HG02623 (cell line): ENCODE data around the gene NDUFS5.
"Not testable (repeated sequence)": the region's sequence is repeated elsewhere in the genome, so short reads cannot be mapped to it uniquely, and the experiment has no call there.

Experiments used
- ATAC-seq: cut with Tn5 transposase; IDR thresholded peaks from one replicate; pipeline ENCODE4 v1.9.1; 2021; ENCODE audit warnings: moderate library complexity; ENCODE audit not compliant: unreplicated experiment

The NDUFS5 gene

DNA sequence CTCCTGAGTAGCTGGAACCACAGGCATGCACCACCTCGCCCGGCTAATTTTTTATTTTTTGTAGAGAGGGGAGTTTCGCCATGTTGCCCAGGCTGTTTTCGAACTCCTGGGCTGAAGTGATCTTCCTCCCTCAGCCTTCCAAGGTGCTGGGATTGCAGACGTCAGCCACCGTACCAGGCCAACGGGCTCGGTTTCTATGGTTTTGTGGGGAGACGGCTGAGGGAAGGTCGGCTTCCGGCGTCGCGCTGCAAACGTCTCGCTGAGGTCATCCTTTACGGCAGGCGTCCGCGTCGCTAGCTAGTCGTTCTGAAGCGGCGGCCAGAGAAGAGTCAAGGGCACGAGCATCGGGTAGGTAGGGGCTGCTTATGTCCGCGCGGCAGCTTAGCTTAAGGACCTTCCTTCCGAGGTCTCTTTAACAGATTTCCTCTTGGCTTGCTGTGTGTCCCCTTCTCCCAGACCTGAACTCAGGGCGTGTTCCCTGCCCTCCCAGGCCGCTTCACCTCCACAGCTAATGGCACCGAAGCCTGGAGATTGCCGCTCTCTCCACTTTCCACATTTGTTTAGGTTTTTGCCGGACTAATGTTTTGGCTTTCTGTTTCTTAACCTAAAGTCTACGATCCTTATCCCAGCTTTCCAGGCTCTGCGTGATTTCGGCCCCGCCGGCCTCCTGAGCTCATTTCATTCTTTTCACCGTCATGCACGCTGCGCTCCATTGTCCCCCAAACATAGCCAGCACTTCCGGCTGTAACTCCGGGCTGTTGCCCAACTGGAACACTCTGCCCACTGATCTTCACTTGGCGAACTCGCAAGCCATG is at the start of gene NDUFS5:
TSS of gene NDUFS5 (plus strand) at position 300 of the 815 bp plus-strand sequence. CDS start 2,375 bp downstream, outside the sequence.
- ATAC-seq, result peak; percentile 86

DNA sequence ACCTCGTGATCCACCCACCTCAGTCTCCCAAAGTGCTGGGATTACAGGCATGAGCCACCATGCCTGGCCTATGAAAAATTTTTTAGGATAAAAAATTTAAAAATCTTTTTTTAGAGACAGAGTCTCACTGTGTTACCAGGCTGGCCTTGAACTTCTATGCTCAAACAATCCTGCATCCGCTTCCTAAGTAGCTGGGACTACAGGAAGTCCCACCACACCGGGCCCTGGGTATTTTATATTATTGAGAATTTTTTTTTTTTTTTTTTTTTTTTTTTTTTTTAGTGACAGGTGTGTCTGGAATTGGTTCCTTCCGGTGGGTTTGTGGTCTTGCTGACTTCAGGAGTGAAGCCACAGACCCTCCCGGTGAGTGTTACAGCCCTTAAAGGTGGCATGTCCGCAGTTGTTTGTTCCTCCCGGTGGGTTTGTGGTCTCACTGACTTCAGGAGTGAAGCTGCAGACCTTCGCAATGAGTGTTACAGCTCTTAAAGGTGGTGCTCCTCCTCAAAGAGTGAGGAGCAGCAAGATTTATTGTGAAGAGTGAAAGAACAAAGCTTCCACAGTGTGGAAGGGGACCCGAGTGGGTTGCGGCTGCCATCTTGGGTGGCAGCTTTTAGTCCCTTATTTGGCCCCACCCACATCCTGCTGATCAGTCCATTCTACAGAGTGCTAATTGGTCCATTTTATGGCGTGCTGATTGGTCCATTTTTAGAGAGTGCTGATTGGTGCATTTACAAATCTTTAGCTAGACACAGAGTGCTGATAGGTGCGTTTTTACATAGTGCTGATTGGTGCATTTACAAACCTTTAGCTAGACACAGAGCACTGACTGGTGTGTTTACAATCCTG is 48.5 kb upstream of the NDUFS5 start:
- ATAC-seq, result not testable (repeated sequence)

DNA sequence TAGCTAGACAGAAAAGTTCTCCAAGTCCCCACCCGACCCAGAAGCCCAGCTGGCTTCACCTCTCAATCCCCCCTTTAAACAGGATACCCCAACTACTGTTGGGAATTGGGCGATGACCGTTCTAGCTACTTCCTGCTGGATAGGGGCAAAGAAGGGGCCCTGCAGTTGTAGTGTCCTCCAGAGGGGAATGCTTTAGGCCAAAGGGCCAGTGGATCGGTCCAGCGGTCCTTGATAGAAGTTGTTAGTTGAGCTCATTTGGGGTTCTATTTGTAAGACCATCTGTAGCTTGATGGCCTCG is 48.0 kb upstream of the NDUFS5 start:
- not testable (repeated sequence) for ATAC-seq

DNA sequence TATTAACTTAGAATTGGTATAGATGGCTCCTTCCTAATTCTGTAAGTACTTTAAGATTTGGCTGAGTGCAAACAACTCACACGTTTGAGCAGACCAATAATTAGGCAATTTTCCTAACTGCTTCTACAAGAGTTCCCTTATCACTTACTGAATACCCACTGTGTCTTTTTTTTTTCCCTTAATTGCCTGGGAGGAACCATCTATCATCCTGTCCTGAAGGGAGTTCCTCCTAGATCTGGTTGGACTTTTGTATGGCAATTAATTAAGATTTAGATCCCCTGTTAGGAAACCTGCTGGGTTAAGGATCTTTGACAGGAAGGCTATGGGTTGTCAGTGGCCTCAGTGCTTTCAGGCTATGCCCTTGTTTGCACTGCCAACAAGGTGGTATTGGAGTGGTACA is 46.8 kb upstream of the NDUFS5 start:
- not testable (repeated sequence) for ATAC-seq

DNA sequence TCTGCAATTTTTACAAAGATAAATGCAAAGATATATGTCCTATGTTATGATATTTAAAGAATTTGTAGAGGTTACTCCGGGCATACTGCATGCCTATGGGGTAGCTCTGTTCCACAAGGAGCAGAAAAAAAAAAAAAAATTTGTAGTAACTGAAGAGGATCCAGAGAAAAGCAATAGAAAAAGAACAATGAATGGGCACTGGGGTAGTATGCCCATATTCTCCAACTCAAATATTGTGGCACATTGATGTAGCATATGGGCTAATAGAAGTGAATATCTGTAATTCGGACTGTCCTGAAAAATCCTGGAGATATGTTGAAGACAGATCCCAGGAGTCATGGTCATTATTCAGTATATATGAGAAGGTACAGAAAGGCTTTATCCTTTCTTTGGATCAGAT is 36.2 kb upstream of the NDUFS5 start:
- no peak for ATAC-seq

DNA sequence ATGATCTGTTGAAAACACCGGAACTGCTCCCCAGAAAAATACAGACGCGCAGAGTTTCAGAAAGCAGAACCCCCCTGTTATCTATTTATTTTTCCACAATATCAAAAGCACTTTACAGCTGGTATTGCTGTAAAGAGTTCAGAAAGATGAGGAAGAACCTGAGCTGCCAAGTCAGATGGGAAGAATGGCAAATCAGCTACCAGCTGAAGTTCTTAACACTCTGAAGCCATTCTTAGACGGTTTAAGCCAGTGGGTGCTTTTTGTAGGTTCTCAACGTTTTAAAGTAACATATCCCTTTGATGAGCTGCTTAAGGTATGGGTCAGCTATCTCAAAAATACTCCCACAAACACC is 35.8 kb upstream of the NDUFS5 start:
- ATAC-seq, result no peak

DNA sequence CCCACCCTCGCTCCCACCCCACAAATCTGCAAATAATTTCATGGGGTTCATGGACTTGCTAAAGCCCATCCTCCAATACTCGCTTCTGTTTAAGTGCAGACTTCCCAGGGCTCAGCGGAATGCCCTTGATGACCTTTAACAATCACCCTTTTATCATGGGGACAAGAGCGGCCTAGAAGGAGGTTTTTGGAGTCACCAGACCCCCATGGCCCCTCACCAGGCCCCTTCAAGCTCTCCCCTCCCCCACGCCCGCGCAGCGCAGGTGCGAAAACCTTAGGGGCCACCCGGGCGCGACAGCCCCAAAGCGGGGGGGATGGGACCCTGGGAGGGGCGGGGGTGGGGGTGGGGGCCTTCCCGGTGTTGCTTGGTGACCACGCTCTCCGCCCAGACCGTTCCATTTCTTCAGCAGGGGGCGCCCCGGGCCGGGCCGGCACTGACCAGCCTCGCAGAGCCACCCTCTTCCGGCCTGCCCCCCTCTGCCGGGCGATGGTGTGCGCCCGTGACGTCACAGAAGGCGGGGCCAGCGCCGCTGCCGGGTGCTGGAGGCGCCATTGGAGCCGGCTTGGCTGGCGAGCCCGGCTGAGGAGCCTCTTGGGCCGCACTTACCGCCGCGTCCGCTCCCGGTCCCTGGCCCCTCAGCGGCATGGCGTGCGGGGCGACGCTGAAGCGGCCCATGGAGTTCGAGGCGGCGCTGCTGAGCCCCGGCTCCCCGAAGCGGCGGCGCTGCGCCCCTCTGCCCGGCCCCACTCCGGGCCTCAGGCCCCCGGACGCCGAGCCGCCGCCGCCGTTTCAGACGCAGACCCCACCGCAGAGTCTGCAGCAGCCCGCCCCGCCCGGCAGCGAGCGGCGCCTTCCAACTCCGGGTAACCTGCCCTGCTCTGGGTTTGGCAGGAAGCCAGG is 35.2 kb upstream of the NDUFS5 start, which contains the start of gene AKIRIN1:
TSS of gene AKIRIN1 (plus strand) at position 539 of the 900 bp plus-strand sequence. CDS start at position 644, 105 bp downstream.
- ATAC-seq, result peak; percentile 95

DNA sequence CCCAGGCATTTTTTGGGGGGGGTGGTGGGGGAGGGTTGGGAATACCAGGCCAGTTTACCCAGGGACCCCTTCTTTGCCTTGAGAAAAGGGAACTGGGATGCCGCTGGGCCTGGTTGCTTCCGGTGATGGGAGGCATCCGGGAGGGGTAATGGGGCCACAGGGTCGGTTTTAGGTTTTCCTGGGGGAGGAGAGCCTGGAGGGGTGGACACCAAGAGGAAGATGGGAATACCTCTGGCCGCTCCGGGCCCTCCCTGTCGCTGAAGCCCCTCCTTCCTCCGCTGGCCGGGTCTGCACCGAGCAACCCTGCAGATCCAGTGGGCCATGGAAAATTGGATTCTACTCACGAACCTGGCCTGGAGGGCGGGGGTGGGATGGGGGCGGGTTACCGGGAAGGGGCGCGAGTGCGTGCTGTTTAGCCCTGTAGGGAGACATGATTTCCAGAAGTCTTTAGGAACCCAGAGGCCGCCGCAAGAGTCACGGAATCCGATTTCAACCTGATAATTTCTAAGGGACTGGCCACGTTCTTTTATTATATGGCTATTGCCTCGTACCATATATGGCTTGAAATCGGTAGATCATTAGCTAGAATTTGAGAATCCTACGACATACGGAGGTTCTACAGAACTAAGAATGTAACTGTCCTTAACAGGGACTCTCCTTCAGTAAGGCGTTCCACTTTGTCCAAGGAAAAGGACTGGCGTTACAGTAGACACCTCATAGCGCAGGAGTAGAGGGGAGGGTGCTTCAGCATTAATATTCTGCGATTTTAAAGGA is 34.3 kb upstream of the NDUFS5 start:
- no peak for ATAC-seq

DNA sequence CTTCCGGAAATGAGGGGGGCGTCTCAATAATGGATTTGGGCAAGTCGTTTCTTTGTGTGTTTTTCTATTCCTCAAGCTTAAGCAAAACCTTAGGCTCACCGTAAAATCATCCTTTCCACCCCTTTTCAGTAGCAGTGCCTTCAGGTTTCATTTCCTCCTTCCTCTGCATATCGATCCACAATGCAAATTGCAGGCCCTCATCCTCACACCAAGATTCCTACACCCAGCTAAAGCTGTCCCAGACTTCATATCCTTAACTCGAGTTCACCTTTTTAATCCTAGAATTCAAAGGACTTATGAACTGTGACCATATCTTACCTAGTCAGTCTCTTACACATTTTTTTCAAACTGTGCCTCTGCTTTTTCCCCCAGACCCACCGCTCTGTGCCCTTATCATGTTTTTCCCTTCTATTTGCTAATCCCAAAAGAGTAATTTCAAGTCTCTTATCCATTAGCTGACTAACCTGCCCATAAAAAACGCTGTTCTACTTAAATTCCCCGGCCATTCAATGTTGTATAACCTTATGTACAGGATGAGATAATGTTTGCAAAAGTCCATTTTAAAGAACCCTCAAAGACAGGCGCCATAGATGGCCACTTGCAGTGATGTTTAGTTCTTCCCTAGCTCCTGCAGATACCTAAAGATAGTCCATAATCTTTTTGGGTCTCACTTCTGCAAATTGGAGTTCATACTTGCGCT is 33.6 kb upstream of the NDUFS5 start:
- ATAC-seq, result no peak

DNA sequence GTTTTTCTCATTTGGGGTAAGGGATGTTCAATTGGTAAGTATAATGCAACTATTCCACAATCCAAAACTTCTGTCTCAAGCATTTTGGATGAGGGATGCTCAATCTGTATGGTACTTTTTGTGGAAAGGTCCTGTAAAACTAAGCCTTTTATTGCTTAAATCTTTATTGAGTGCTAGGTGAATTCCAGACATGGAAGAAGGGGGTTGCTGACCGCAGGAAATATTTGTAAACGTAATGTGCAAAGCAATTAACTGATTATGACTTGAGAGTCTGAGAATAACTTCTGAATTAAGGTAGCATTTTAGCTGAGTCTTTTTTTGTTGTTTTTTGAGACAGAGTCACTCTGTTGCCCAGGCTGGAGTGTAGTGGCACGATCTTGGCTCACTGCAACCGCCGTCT is 32.0 kb upstream of the NDUFS5 start:
- no peak for ATAC-seq

DNA sequence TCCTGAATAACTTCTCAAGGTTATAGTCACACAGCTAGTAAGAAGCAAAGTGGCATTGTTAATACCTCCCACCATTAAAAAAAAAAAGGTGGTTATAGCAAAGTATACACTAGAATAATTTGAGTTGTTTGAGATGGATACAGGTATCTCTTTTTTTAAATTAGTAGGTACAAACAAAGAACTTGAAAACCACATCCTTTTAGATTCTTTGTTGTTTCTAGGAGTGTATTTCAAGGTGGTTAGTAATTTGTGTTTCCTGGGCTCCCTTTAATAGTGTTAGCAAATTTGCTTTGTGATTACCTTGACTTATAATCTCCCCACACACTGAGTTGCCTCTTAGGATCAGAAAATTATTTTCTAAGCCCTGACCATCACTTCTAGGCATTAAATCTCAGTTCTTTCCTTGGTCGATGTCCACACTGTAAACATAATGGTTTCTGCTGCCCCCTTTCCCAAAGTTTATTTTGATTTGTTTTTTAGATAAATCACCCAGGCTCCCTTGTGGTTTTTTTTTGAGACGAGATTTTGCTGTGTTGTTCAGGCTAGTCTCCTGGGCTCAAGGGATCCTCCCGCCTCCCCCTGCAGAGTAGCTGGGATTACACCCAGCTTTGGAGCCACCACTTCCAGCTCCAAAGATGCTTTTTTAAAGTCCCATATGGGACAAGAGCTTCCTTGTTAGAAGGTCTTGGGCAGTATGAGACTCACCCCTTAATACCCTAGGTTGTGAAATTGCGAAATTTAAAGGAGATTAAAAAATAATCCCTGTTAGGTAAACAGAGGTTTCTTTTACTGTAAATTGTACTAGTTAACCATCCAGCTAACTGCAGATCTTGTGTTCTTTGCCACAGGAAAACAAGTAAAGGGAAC is 28.9 kb upstream of the NDUFS5 start:
- ATAC-seq, result no peak

DNA sequence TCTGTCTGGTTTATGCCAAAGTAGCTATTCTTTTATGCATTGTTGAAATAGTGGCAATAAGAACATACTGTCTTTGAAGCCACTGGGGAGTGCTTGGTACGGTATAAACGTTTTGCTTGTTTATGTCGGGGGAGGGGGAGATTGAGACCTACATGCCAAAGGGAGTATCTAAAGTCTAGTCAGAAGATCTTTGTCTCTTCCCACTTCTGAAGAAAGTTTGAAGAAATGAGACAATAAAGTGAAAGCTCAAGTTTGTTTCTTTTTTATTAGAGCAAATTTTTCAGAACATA is 28.3 kb upstream of the NDUFS5 start:
- no peak for ATAC-seq

DNA sequence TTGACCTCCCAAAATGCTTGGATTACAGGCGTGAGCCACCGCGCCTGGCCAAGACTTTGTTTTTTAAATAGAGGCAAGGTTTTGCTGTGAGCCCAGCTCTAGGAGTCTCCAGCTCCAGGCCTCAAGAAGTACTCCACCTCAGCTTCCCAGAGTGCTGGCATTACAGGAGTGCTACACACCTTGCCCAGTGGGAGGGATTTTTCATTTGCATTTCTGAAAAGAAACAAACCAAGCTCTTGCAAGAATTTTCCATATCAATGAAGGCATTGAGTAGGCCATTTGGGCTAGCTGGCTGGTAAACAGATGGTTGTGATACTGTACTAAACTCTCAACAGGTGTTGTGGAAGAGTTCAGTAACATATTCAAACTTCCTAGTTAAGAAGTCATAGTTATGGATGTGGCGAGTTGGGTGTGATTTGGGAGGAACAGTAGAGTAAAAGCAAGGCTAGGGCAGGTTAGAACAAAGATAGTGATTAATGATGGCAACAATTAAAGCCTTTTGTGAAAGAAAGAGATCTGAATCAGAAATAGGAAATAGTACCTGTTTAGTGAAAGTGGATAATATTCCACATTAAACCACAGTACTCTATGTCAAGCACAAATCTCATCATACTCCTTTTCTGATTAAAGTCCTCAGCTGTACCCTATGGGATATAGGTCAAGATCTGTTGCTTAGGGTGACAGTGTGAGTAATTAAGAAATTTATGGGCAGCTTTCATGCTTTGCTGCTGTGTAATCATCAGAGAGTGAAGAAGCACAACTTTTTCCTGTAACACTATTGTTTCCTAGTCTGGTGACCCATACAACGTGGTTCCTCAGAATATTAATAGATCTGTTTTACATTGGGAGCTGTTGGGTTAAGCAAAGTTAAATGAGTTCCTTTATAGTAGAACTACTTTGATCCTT is 24.4 kb upstream of the NDUFS5 start:
- ATAC-seq, result no peak

DNA sequence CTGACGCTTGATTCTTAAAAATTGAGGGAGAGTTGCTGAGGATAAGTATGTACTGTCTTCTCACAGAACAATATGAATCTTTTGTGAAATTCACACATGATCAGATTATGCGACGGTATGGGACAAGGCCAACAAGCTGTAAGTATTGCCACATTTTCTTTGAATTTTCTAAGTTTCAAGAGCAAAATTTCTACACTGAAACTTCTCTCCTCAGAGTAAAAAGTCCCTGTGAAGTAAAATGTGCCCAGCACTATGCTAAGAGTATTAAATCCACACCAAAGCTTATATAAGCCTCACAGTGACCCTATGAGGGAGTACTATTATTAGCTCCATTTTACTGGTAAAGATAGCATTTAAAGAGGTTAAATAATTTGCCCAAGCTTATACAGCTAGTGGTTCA is 22.9 kb upstream of the NDUFS5 start:
- no peak for ATAC-seq

DNA sequence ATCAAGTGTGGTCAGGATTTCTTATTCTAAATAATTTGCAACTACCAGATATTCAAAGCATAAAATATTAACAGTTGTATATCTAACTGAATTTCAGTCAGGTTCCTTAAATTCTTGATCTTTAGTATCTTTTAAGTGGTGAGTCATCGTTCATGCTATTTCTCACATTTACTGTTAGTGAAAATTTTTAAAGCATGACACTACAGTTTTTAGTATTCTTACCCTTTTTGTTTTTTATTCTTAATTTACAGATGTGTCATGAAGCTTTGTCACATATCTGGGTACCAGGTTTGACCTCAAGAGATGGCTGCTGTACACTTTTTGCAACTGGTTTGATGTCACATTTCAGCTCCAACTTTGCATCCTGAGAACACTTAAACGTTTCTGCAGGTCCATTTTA is 22.4 kb upstream of the NDUFS5 start:
- no peak for ATAC-seq

DNA sequence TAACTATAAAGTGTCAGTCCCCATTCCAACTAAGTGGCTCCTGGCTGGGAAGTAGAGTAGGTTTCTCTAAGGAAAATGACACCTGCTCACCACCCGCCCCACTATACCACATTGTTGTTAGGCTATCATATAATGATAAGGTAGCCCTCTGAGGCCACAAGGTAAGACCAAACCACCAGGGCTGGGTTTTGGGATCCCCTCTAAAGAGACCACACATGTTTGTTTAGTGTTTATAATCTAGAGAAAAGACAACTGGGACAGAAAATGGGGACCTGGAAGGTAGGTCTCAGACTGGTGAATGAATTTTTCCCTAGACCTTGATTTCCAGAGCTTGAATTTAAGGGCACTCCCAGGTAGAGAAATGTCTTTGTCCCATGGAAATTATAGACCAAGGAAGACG is 19.9 kb upstream of the NDUFS5 start:
- ATAC-seq, result no peak

DNA sequence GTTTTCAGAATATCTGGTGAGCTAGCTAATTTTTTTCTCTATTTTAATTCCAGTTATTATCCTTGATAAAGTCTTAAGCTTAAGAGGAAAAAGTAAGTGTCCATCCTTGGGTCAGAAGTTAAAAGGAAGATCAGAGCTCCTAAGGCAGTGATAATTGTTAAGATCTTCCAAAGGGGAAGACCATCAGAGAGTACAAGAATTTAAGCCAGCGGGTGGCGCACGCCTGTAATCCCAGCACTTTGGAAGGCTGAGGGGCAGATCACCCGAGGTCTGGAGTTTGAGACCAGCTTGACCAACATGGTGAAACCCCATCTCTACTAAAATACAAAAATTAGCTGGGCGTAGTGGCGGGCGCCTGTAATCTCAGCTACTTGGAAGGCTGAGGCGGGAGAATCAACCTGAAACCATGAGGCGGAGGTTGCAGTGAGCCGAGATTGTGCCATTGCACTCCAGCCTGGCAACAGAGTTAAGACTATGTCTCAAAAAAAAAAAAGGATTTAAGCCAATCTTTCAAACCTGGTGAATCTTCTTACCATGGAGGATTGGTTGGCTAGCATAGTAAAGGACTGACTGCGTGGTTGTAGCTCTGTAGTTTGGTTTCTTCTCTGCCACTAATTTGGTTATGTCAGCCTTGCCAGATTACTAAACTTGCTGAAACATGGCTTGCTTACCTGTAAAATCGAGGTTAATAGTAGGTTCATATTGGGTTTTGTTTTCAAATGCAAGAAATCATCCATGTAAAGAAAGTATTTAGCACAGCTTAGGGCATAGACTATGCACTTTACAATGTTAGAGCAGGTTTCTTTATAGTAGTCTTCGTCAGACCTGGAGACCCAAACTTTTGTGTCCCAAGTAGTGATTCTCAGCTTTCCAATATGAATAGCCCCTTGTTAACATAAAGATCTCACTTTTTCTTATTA is 19.2 kb upstream of the NDUFS5 start:
- no peak for ATAC-seq
